ENCODE results near the gene ENPP4.

The ENPP4 gene

DNA sequence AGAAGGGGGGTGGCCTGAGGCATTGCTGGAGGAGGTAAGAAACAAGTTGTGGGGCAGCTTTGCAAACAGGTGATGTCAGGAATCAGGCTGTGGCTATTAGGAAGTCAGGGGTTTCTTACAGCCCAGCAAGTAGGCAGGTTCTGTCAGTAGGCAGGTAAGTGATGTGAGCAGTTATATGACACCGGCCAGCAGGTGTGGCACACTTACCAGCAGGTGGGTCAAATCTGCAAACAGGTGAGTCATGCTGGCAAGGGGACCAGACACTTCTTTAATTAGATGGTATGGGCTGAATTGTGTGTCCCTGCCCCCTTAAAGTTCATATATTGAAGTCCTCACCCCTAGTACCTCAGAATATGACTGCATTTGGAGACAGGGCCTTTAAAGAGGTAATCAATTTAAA is 16.4 kb upstream of the ENPP4 start:
- TF ChIP-seq, protein P1, sequence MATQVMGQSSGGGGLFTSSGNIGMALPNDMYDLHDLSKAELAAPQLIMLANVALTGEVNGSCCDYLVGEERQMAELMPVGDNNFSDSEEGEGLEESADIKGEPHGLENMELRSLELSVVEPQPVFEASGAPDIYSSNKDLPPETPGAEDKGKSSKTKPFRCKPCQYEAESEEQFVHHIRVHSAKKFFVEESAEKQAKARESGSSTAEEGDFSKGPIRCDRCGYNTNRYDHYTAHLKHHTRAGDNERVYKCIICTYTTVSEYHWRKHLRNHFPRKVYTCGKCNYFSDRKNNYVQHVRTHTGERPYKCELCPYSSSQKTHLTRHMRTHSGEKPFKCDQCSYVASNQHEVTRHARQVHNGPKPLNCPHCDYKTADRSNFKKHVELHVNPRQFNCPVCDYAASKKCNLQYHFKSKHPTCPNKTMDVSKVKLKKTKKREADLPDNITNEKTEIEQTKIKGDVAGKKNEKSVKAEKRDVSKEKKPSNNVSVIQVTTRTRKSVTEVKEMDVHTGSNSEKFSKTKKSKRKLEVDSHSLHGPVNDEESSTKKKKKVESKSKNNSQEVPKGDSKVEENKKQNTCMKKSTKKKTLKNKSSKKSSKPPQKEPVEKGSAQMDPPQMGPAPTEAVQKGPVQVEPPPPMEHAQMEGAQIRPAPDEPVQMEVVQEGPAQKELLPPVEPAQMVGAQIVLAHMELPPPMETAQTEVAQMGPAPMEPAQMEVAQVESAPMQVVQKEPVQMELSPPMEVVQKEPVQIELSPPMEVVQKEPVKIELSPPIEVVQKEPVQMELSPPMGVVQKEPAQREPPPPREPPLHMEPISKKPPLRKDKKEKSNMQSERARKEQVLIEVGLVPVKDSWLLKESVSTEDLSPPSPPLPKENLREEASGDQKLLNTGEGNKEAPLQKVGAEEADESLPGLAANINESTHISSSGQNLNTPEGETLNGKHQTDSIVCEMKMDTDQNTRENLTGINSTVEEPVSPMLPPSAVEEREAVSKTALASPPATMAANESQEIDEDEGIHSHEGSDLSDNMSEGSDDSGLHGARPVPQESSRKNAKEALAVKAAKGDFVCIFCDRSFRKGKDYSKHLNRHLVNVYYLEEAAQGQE (IDR thresholded peaks at IDR 0.05; ENCODE audit: insufficient read depth in 1 of 2, low read depth in 2 of 2, low read length in 2 of 2) = no peak
- TF ChIP-seq POLR2AphosphoS5 (IDR thresholded peaks at IDR 0.05; ENCODE audit: low read depth, low read length) (no peak), SIN3A (IDR thresholded peaks at IDR 0.05; ENCODE audit: borderline replicate concordance, insufficient read depth, low read length) (no peak), FOXP2 (optimal IDR thresholded peaks at IDR 0.05; ENCODE audit: borderline replicate concordance, extremely low read depth, extremely low read length, insufficient read depth) (no peak), TAF1 (IDR thresholded peaks at IDR 0.05; ENCODE audit: borderline replicate concordance, insufficient read depth, low read length) (no peak)

DNA sequence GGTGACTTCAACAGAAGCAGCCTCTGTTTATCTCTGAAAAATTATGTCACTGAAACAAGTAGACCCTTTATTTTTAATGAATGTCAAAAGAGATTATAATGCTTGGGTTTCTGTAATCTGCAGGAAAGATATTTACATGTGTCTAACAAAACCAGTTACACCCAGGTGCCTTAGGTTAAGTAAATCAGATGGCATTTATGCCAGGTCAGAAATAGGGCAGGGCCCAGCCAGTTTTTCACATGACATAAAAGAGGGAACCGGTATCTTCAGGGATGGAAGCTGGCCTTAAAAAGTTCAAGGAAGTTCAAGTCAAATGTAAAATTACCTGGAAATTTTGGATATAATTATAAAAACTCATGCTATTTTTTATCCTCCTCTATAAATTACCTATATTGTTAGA is 14.2 kb upstream of the ENPP4 start:
- TF ChIP-seq, protein P1 (IDR thresholded peaks at IDR 0.05; ENCODE audit: insufficient read depth in 1 of 2, low read depth in 2 of 2, low read length in 2 of 2) = no peak
- TF ChIP-seq POLR2AphosphoS5 (IDR thresholded peaks at IDR 0.05; ENCODE audit: low read depth, low read length) (no peak), TAF1 (IDR thresholded peaks at IDR 0.05; ENCODE audit: borderline replicate concordance, insufficient read depth, low read length) (no peak), FOXP2 (optimal IDR thresholded peaks at IDR 0.05; ENCODE audit: borderline replicate concordance, extremely low read depth, extremely low read length, insufficient read depth) (no peak), SIN3A (IDR thresholded peaks at IDR 0.05; ENCODE audit: borderline replicate concordance, insufficient read depth, low read length) (no peak)

DNA sequence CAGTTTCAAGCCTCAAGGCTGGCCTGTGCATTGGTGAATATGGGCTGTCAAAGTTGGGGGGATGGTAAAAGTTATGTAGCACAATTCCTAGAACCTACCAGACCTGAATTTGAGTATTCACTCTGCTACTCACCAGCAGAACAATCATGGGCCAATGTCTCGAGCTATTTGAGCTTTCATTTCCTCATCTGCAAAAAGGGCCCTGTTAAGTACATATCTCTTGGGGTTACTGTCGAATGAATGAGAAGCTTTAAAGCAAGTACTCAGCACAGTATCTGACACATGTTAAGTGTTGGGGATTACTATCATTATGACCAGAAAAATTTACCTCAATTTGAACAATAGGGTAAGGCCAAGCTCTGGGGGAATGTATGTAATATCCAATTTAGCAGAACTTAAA is 13.5 kb upstream of the ENPP4 start:
- TF ChIP-seq TAF1 (IDR thresholded peaks at IDR 0.05; ENCODE audit: borderline replicate concordance, insufficient read depth, low read length) (no peak), SIN3A (IDR thresholded peaks at IDR 0.05; ENCODE audit: borderline replicate concordance, insufficient read depth, low read length) (no peak), POLR2AphosphoS5 (IDR thresholded peaks at IDR 0.05; ENCODE audit: low read depth, low read length) (no peak), FOXP2 (optimal IDR thresholded peaks at IDR 0.05; ENCODE audit: borderline replicate concordance, extremely low read depth, extremely low read length, insufficient read depth) (no peak)
- TF ChIP-seq, protein P1 (IDR thresholded peaks at IDR 0.05; ENCODE audit: insufficient read depth in 1 of 2, low read depth in 2 of 2, low read length in 2 of 2) = no peak

DNA sequence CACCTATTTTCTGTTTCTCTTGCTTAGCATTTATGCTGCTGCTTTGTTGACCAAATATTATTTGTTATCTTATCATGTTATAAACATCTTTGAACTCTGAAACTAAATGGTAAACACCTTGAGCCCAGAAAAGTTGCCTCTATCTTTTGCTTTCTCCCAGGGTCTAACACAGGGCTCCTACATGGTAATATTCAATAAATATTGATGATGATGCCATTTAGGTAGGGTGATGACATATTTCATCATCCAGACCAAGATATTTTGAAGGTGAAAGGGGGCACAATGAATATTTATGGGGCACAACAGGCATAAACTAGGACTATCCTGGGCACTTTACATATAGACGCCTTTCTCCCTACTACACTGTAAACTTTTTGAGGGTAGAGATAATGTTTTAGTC is 11.6 kb upstream of the ENPP4 start:
- TF ChIP-seq POLR2AphosphoS5 (IDR thresholded peaks at IDR 0.05; ENCODE audit: low read depth, low read length) = no peak
- TF ChIP-seq SIN3A (IDR thresholded peaks at IDR 0.05; ENCODE audit: borderline replicate concordance, insufficient read depth, low read length) = no peak
- TF ChIP-seq, protein P1 (IDR thresholded peaks at IDR 0.05; ENCODE audit: insufficient read depth in 1 of 2, low read depth in 2 of 2, low read length in 2 of 2) = no peak
- no peak for TF ChIP-seq TAF1 (IDR thresholded peaks at IDR 0.05; ENCODE audit: borderline replicate concordance, insufficient read depth, low read length)
- no peak for TF ChIP-seq FOXP2 (optimal IDR thresholded peaks at IDR 0.05; ENCODE audit: borderline replicate concordance, extremely low read depth, extremely low read length, insufficient read depth)

DNA sequence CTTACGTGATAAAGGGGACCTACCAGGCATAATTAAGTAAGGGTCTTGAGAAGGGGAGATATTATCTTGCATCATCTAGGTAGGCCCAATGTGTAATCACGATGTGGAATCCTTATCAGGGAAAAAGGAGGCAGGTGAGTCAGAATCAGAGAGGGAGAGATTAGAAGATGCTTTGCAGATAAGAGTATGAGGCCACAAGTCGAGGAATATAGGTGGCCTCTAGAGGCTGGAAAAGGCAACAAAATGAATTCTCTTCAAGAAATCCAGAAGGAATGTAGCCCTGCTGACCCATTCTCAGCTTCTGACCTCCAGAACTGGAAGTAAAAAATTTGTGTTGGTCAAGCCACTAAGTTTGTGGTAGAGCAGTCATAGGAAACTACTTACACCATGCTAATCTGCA is 11.0 kb upstream of the ENPP4 start:
- TF ChIP-seq, protein P1 (IDR thresholded peaks at IDR 0.05; ENCODE audit: insufficient read depth in 1 of 2, low read depth in 2 of 2, low read length in 2 of 2) = no peak
- TF ChIP-seq FOXP2 (optimal IDR thresholded peaks at IDR 0.05; ENCODE audit: borderline replicate concordance, extremely low read depth, extremely low read length, insufficient read depth) (no peak), SIN3A (IDR thresholded peaks at IDR 0.05; ENCODE audit: borderline replicate concordance, insufficient read depth, low read length) (no peak), TAF1 (IDR thresholded peaks at IDR 0.05; ENCODE audit: borderline replicate concordance, insufficient read depth, low read length) (no peak), POLR2AphosphoS5 (IDR thresholded peaks at IDR 0.05; ENCODE audit: low read depth, low read length) (no peak)
